GM18520 (cell line): ENCODE measurements around the gene CD244.

Experiments
- ATAC-seq: cut with Tn5 transposase; IDR thresholded peaks from one replicate; pipeline ENCODE4 v1.9.1; 2021; ENCODE audit not compliant: unreplicated experiment

The CD244 gene

DNA sequence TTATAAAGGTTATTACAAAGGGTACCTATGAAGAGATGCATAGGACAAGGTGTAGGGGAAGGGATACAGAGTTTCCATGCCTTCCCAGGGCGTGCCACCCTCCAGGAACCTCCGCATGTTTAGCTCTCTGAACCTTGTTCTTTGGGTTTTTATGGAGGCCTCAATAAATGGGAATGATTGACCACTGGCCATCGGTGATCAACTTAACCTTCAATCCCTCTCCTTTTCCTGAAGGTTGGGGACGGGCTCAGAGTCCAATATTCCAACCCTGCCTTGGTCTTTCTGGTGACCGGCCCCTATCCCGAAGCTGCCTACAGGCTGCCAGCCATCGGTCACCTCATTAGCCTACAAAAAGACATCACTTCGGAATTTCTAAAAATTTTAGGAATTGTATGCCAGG, 11.7 kb downstream of the CD244 start:
- no peak for ATAC-seq

DNA sequence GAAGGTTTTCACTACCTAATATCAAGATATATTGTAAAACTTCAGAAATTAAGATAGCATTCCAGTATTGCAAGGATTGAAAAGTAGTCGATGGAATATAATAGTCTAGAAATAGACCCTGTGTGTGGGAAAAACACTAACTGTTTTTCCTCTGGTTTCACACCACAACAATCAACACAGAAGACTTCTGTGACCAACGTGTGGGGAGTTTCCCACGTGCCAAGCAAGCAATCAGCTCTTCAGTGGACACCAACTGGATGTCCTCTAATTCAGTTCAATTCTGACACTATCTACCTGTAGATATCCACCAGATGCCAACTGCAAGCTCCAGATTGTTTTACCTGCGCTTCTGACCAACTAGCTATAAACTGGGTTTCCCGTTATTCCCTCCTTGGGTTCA, 12.1 kb downstream of the CD244 start:
- no peak for ATAC-seq

DNA sequence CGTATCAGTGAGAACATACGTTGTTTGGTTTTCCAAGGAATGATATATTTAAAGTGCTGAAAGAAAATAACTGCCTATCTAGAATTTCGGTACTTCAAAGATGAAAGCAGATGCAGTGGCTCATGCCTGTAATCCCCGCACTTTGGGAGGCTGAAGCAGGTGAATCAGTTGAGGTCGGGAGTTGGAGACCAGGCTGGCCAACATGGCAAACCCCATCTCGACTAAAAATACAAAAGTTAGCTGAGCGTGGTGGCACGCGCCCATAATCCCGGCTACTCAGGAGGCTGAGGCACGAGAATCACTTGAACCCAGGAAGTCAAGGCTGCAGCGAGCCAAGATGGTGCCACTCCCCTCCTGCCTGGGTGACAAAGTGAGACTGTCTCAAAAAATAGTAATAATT, 16.4 kb downstream of the CD244 start:
- ATAC-seq = no peak

DNA sequence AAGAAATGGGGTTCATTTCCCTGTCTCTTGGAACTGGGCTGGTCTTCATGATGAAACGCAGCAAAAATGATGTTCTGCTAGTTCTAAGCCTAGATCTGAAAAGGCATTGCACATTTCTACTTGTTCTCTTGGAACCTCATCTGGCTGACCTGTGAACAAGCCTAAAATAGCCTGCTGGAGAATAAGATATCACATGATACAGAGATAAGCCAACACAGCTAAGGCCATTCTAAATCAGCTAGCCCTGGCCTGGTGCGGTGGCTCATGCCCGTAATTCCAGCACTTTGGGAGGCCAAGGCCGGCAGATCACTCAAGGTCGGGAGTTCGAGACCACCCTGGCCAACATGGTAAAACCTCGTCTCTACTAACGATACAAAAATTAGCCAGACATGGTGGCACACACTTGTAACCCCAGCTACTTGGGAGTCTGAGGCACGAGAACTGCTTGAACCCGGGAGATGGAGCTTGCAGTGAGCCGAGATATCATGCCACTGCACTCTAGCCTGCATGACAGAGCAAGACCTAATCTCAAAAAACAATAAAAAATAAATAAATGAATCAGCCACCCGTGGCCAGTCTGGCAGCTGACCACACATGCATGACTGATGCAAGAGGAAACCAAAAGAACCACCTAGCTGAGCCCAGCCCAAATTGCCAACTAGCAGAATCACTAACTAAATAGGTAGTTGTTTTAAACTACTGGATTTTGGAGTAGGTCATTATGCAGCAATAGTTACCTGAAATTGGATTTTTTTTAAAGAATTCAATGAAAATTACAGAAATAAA, 18.0 kb downstream of the CD244 start:
- ATAC-seq = no peak

DNA sequence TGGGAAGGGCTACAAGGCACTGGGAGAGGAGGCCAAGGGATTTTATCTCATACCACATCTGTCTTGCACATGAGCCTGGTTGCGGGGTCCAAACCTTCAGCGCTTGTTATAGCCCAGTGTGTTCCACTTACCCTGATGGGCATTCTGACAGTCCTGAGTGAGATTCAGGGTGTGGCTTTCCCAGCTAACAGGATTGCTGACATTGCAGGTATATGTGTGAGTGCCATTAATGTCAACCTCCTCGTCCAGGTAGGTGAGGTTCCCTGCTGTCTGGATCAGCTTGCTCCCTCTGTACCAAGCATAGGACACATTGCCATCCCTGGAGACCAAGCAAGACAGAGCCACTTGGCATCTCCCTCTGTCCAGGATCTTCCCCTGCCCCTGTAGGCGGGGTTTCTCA, 21.6 kb downstream of the CD244 start:
- no peak for ATAC-seq

DNA sequence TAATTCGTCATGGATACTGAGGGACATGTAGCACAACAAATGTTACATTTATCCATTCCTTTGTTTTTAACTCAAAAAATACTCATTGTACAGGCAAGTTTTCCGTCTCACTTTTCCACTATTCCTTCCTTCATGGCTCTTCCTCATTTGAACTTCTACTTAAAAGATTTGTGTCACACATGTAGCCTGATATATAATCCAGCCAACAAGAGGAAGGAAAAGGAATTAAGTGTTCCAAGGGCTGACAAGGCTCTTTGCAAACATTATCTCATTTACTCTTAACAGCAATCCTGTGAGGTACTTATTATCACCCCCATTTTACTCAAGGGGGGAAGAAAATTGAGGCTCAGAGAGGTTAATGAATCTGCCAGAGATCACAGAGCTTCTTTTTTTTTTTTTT, 22.9 kb downstream of the CD244 start:
- ATAC-seq = no peak

DNA sequence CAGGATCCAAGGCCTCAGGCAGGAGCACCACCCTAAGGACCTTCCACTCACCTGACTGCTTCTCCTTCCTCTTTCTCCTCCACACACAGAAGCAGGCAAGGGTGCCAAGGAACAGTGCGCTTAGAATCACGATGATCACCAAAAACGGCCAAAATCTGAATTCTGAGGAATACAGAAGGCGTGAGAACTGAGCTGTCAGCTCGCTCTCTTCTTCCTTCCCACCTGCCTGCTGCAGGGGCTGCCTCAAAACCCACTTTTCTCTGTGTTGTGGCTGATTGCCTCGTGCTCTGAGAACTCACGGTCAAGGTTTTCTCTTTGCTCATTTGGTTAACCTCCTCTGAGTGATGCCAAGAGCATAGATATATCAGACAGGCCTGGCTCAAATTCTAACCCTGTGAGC, 23.8 kb downstream of the CD244 start:
- no peak for ATAC-seq

DNA sequence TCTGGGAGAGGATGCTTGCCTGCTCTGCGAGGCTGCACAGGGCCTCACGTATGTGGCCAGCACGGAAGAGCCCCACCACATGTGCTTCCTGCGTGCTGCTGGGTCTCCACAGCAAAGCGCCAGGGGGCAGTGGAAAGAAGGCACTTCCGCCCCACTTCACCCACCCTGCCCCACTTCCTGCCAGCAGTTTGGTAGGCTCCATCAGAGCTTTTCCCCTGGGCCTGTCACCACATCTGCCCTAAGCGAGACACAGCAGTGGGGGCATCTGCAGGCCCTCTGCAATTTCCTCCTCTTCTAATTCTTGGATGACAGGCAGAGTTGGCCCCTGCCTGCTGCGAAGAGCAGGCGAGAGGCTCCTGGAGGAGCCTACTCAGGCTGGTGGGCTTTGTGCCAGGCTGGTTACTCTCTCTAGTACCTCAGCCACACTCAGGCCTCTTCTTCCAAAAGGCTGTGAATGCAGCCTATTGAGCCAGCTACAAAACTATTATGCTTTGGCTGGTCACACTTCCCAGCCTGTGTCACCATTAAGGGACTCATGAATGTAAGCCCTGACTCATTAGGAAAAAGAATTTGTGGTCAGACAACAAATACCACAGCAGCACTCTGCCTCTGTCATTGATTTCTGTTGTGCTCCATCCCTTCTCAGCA, 25.0 kb downstream of the CD244 start:
- peak; percentile 53 for ATAC-seq

DNA sequence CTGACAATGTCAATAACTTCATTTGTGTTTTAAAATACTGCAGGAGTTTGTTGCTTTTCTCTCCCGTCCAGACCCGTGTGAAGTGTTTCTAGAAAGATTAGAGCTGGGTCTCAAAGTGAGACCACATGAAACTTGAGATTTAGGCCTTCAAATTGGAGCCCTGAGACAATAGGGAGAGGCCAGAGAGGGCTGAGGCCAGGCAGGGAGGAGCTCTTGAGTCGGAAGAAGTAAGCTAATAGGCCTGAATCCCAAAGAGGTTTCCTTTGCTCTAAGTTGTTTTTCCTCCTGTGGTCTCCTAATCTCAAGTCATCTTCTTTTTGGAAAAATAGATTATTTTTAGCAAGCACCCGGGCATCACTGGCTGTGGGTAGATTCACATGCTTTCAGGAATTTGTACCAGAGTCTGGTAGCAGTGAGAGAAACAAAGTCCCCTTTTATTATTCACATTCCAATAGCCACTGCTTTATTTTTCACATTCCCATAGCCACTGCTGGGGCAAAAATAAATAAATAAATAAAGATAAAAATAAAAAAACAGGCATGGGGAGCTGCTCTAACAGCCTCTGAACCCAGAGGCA, 25.6 kb downstream of the CD244 start:
- no peak for ATAC-seq

DNA sequence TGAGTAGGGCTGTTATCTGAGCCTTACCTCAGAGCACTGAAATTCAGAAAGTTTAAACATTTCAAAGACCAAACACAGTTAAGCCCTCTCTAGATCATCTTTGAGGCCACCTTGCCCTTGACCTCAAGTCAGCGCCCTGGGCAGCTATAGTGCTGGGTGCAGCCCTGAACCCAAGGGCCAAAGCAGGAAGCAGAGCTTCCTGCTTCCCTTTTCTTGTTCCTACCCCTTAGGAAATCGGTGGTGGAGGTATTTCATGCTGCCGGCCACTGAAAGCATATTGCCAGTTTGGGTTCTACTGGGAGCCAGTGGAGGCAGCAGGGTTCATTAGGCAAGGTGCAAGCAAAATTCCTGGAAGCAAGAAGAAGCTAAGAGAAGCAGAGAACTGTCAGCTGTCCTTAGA, 26.1 kb downstream of the CD244 start:
- no peak for ATAC-seq

DNA sequence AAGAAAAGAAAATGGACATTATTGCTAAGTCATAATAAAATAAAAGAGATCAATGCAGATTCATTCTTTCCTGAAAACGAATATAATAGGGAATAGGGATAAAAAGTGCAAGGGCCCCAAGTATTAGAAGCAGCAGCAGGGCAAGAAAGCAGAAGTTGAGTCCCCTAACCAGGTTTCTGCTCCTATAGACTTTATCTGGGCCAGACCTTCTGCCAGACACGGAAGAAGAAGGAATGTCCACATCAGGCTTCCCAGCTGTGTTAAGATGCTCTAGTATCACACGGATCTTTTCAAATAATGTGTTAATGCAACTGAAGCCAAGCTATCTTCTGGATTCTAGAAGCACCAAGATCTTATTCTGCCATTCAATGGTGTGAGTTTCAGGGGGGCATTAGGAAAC, 26.9 kb downstream of the CD244 start:
- no peak for ATAC-seq

DNA sequence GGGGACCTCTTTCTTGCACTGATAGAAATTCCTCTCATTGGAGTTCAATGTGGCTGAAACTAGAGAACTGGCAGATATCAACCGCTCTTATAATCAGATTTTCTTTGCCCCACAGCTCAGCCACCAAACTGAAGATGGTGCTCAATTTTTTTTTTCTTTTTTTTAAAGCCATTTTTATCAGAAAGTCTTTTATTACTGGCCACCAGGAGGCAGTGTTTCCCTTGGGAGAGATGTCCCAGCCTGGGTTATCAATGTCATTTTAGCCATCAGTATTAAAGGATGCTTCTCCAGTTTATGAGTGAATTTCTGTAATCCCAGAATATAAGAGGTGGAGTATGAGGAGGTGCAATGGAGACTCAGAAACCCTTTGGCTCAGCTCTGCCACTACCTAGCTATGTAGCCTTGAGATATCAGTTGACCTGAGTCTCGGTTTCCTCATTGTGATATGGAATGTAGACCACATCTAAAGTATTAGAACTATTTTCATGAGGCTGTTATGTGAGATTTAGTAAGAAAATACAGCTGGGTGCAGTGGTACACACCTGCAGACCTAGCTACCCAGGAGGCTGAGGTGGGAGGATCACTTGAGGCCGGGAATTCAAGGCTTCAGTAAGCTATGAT, 27.6 kb downstream of the CD244 start:
- ATAC-seq = no peak

DNA sequence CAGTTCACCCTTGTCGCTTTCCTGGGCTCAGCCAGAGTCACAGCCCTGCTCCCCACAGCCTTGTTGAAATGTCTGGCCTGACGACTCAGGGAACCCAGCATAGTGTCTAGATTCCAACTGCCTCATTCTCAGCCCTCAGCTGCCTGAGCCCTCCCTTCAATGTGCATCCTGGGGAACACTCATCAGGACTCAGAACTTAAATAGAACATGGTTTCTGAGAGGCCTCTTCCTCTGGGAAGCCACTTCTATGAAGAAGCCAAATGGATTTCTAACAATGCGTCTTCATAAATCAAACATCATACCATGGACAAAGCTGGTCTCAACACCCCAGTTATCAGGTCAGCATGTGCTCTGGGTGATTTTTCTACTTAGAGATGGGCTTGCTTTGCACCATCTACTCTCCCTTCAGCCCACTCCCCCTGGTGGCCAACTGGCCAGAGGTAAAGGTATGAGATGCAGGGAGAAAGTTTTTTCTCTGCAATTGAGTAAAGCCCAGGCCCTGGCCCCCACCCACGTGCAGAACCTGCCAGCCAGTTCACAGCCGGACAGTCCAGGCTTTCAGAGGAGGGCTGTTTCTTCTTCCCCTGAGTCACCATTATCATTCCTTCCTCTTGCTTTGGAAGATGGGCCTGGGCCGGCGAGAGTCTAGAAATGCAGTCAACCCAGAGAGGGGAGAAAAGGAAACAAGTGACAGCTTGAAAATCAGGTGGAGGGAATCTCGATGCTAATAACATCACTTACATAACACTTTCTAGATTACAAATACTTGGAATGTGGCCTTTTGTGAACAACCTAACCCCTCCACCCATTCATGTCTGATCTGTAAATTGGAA, 32.1 kb downstream of the CD244 start:
- no peak for ATAC-seq

DNA sequence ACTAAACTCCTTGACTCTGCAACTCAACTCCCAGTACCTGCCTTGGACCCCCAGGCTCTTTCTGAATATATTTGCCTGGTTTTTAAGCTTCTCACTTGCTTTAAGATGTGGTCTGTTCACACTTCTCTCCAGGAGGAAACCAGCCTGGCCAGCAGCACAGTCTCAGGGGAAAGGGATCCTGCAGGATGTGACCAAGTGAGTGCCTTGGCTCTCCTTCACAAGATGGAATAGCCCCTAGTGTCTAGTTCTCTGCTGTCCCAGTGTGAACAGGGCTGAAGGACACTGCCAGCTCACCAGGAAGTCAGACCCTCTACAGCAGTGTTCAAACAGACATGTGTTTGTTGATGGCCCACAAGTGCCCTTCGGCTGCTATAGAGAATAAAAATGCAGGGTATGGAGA, 32.9 kb downstream of the CD244 start:
- ATAC-seq = no peak

DNA sequence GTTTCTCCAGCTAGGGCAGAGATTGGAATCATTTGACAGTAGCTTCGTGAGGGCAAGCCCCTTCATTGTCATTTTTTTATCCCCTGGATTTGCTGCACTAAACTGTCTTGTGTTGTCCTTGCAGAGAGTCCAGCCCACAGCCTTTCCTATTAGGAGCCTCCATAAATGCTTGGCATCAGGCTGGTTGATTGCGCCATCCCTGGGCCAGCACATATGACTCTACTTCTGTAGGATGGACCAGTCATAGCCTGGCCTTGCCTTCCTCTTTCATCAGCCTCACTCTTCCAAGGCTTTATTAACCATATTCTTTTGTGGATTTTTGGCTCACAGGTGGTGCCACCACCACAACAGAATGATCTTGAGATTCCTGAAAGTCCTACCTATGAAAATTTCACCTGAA, 35.3 kb downstream of the CD244 start:
- no peak for ATAC-seq

DNA sequence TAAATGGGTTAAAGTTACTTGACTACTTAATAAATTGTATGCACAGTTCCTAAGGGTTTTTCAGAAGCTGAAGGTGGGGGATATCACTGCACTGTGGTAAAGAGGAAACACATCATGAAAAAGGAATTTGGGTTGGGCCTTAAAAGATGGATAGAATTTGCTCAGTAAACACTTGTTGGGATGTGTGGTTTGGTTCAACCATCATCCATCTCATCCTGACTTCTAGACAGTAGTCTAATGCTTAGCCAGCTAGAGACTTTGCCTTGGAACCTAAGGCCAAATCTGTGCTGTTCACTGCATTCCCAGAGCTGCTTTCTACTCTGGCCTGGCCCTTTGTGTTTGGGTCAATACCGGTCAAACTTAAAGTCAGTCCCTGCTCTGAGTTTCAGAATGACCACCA, 36.1 kb downstream of the CD244 start:
- no peak for ATAC-seq

DNA sequence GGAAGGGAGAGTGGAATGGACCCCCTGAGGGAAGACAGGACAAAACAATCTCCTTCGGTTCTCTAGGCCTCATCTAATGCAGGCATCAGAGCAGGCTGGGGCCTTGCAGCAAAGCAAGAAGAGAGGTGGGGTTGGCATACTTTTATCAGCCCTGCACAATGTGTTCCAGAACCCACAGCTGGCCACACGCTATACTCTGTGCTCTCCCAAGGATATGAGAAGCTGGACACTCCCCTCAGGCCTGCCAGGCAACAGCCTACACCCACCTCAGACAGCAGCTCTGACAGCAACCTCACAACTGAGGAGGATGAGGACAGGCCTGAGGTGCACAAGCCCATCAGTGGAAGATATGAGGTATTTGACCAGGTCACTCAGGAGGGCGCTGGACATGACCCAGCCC, 39.4 kb downstream of the CD244 start:
- ATAC-seq = no peak

DNA sequence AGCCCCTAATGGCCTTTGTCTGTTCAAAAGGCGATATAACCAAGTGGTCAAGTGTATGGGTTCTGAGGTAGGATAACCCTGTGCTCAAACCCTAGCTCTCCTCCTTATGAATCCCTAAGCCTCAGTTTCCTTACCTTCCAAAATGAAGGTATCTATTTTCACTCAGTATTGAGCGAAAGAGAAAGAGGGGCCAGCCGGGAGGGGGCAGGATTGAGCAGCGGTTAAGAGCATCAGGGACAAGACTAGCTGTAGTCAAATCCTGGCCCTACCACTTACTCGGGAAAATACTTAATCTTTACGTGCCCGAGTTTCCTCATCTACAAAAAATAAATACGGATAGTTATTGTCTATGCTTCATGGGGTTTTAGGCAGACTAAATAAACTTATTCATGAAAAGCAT, 41.1 kb downstream of the CD244 start:
- ATAC-seq = no peak

DNA sequence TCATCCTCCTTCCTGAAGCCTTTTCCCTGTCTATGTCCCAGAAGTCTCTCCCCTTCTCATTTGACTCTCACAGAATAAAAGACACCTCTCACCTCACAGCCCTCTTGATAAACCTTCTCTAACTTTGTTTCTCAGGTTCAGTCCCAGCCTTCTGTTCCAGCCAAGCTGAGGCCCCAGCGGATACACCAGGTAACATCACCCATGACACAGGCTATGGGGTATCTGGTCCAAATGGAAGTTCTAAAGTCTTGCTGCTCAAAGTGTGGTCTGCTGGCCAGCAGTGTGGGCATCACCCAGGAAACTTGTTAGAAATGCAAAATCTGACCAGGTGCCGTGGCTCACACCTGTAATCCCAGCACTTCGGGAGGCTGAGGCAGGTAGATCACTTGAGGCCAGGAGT, 43.5 kb downstream of the CD244 start:
- no peak for ATAC-seq

DNA sequence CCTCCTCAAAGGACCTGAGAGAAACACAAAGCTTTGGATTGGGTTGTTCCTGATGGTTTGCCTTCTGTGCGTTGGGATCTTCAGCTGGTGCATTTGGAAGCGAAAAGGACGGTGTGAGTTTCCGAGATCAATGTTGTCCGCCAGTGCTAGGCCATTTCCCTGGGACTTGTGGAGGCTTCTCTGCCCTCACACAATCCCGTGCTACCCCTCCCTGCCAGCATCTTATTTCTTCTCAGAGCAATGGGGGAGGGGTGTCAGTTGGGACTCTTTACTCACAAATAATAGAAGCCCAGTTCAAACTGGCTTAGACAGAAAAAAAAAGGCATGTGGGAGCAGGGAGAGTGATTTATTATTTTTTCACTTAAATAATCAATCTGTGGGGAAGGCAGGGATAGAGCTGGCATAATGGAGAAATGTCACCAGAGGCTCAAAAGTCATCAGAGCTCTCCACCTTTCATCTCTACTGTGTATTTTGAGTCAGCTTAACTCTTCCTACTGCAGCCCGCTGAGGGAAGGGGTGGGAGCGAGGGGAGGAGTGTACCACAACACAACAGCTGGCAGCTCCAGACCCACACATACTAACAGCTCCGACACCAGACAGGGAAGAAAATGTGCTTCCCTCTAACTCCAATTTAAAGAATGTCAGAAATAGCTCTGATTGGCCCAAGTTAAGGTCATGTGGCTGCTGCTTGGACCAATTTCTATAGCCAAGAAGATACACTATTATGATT, 44.3 kb downstream of the CD244 start:
- no peak for ATAC-seq

DNA sequence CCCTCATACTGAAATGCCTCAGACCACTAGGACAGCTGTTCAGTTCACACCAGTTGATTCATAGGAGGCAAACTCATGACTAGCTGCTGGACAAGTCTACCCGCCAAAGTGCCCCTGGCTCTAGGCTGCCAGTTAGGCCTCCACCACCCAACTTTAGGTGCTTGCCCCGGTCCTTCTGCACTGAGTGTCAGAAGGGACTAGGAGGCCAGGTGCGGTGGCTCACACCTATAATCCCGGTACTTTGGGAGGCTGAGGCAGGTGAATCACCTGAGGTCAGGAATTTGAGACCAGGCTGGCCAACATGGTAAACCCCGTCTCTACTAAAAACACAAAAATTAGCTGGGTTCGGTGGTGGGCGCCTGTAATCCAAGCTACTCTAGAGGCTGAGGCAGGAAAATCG, 47.8 kb downstream of the CD244 start:
- no peak for ATAC-seq
